Heart left ventricle (tissue), 16 donors: ENCODE results near the gene LIN28B. TPM values are rescaled to one million over a fixed set of nuclear protein-coding genes. Genes with fewer than 3 reads are reported as not detected.

Source experiments
- ATAC-seq, 4 donors: fragments of 200-7000 bp; cut with Tn5 transposase; one replicate each; pipeline ENCODE4 v1.9.1; 2020 to 2022; ENCODE audit warnings: moderate library complexity in 4 of 4, mild to moderate bottlenecking in 3 of 4, moderate number of reproducible peaks in 1 of 4
- DNase-seq, 5 donors: peaks; one replicate each; pipeline ENCODE4 v3.0.0-alpha.2; 2020
- H3K27ac ChIP-seq, 12 donors: fragments of 200-600 bp; sonication (generic) in 4 of 12; one replicate each; pipeline versions ENCODE4 v1.5.0 to v1.8.0; 2016 to 2022; ENCODE audit warnings: mild to moderate bottlenecking in 2 of 12
- H3K27me3 ChIP-seq, 9 donors: fragments of 200-600 bp; sonication (generic) in 2 of 9; one replicate each; pipeline versions ENCODE4 v1.5.1 to v1.8.0; 2016 to 2022; ENCODE audit warnings: mild to moderate bottlenecking in 3 of 9
- H3K36me3 ChIP-seq, 9 donors: fragments of 200-600 bp; sonication (generic) in 2 of 9; one replicate each; pipeline versions ENCODE4 v1.5.0 to v1.8.0; 2018 to 2022; ENCODE audit warnings: mild to moderate bottlenecking in 2 of 9
- H3K4me1 ChIP-seq, 12 donors: fragments of 200-600 bp; sonication (generic) in 4 of 12; one replicate each; pipeline versions ENCODE4 v1.5.0 to v1.8.0; 2016 to 2022; ENCODE audit warnings: mild to moderate bottlenecking in 3 of 12
- H3K4me3 ChIP-seq, 12 donors: fragments of 200-600 bp; sonication (generic) in 4 of 12; one replicate each; pipeline versions ENCODE4 v1.5.0 to v1.8.0; 2017 to 2022; ENCODE audit warnings: mild to moderate bottlenecking in 9 of 12, moderate library complexity in 4 of 12
- H3K9me3 ChIP-seq, 12 donors: fragments of 200-600 bp; sonication (generic) in 4 of 12; one replicate each; pipeline versions ENCODE4 v1.5.0 to v1.8.0; 2016 to 2022; ENCODE audit warnings: mild to moderate bottlenecking in 1 of 12
- POLR2A ChIP-seq, 2 donors: fragments of 450-650 bp; IDR thresholded peaks; one replicate each; pipeline ENCODE4 v1.6.1; 2017; ENCODE audit warnings: antibody characterized with exemption in 2 of 2, mild to moderate bottlenecking in 2 of 2, moderate library complexity in 2 of 2
- WGBS, 4 donors: extraction: QIAGEN DNeasy Blood & Tissue Kit in 2 of 4; methylation state at CpG; one replicate each; pipeline versions ENCODE4 v1.1.5 to v1.1.7; 2013 to 2018; 5-methylcytosine and 5-hydroxymethylcytosine counted together
- intact Hi-C, 10 donors: fragments of 100-400 bp; cut with DNase I; formaldehyde crosslinking; loops; one replicate each; pipeline versions ENCODE4 v1.11.1 to v1.14.2; 2022
- polyA plus RNA-seq, 2 donors: library from polyadenylated mRNA; stranded (reverse); fragments of 200-250 nt; gene quantifications; one replicate each; pipeline ENCODE4 v1.2.3, GENCODE V29; 2013
- total RNA-seq, 9 donors: library from RNA; depleted of rRNA in 2 of 9; stranded (reverse); fragments of >200 nt in 2 of 9; fragmentation: NEBNext Ultra II Directional in 3 of 9; extraction: Animal tissue kit (Norgen Biotek cat#: 25700) in 3 of 9; gene quantifications; one replicate each; pipeline versions ENCODE4 v1.1.0 to v1.2.4, GENCODE V29; 2016 to 2023
- TF ChIP-seq, protein P1 (sequence below), 12 donors: fragments of 200-600 bp; sonication (generic) in 4 of 12; IDR thresholded peaks; one replicate each; pipeline versions ENCODE4 v1.5.0 to v1.8.0; 2018 to 2022; ENCODE audit warnings: antibody characterized with exemption in 12 of 12, mild to moderate bottlenecking in 5 of 12
- donor health status: ischemic (EF 13 %, LVEDD 7.1; RV severe dilation, severe dysfunction).
- donor health status: healthy with polysubstance abuse.
- donor health status: DM: no; HTN: yes; CAD: no.
- donor health status: DM: no; HTN: no; CAD: no.
- donor health status: ischemic (EF 25% LVEDD 6.9; RV normal size, moderate dysfunction).
- donor health status: ischemic (EF 25% LVEDD 5.7; RV mildly dilated, moderate dysfunction).
- donor health status: healthy.
- donor health status: DM: yes; HTN: yes; CAD: no.
- donor health status: ischemic (EF 35%, LVEDD 5.7; RV mildly dilated, moderate dysfunction).
- donor health status: nonischemic (EF 11% LVEDD 7.7; RV severe dilation, severe dysfunction).
- donor health status: DM: yes; HTN: yes; CAD: no.
- donor health status: PGD.
- donor health status: ischemic (EF 29% LVEDD 5.4; RV normal size, mild dysfunction).
- donor health status: nonischemic (EF 23%, LVEDD 6.1; RV moderate dilation, normal function).

The LIN28B gene
- total and polyA plus RNA-seq, 11 donors: not detected

DNA sequence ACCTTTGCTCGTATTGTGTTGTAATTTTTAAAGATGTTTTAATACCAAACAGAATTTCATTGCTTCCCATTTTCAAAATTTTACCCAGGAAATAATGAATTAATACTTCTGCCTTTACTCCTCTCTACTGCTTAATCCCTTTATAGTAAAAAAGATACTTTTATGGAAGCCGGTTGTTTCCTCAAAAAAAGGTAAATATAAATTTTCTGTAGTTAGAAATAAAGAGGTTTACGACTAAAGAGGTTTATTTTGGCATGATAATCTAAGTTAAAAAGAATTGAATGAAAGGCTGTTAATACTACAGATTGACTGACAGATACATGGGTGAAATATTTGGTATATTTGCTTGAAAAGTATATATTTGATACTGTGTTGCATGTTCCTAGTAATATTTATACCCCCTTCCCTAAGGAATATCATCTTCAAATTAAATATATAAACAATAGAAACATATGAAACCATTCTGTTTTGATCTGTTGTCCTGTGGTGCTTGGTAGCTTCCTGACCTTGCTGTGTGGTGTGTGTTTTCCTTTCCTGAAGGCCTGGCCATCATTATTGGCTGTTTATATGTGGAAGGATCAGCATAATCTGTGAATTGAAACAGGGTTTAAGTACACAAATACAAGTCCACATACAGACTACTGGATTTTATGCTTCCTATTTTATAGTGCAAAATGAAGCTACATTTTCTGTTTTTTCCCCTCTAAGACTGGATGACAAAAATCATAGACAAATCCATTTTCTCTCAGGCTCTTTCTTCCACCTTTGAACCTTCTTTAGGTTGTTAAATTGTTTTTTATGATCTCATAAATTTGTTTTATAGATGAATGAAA lies 2.3 kb downstream of the LIN28B start:
- TF ChIP-seq, protein P1, sequence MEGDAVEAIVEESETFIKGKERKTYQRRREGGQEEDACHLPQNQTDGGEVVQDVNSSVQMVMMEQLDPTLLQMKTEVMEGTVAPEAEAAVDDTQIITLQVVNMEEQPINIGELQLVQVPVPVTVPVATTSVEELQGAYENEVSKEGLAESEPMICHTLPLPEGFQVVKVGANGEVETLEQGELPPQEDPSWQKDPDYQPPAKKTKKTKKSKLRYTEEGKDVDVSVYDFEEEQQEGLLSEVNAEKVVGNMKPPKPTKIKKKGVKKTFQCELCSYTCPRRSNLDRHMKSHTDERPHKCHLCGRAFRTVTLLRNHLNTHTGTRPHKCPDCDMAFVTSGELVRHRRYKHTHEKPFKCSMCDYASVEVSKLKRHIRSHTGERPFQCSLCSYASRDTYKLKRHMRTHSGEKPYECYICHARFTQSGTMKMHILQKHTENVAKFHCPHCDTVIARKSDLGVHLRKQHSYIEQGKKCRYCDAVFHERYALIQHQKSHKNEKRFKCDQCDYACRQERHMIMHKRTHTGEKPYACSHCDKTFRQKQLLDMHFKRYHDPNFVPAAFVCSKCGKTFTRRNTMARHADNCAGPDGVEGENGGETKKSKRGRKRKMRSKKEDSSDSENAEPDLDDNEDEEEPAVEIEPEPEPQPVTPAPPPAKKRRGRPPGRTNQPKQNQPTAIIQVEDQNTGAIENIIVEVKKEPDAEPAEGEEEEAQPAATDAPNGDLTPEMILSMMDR (IDR thresholded peaks at IDR 0.05): no peak
- no peak for TF ChIP-seq POLR2A (IDR thresholded peaks at IDR 0.05)
- intact Hi-C loops: no loop called here
- H3K4me3 ChIP-seq: no peak overlapping the region
- ATAC-seq: no peak
- peaks cover 0 to 4% (median 0%) of the 10 kb centered on the region in 12 donors for H3K4me1 ChIP-seq
- H3K9me3 ChIP-seq: no peaks in the 10 kb centered on the region
- 29 to 38% (median 32%) methylated on average over 3 of the region's 3 CpGs for WGBS, 4 donors
- peaks cover 16 to 80% (median 61%) of the 10 kb centered on the region in 9 donors for H3K27me3 ChIP-seq
- H3K27ac ChIP-seq: no peak overlapping the region
- DNase-seq: no peak
- no peaks in the 10 kb centered on the region for H3K36me3 ChIP-seq

DNA sequence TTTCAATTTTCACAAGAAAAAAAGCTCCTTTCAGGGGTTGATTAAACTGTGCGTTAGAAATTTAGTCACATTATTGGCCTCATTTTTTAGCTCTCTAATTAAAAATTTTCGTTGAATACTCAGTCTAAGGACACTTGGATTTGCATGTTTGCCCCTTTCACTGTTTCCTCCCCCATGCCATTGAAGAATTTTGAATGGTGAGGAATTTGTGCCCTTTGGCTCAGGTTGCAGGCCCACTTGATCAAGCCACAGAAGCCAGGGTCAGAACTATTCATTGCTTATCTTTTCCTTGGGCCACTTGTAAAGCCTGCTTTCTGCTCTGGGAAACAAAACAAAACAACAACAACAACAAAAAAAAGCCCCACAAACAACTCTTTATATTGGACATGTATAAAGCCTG lies 12.2 kb downstream of the LIN28B start:
- ATAC-seq: no peak
- TF ChIP-seq, protein P1 (IDR thresholded peaks at IDR 0.05): no peak
- TF ChIP-seq POLR2A (IDR thresholded peaks at IDR 0.05): no peak
- no peaks in the 10 kb centered on the region for H3K4me1 ChIP-seq
- H3K27ac ChIP-seq: no peak overlapping the region
- H3K27me3 ChIP-seq: peaks cover 0 to 8% (median 0%) of the 10 kb centered on the region in 9 donors
- no peak overlapping the region for H3K4me3 ChIP-seq
- H3K36me3 ChIP-seq: no peaks in the 10 kb centered on the region
- no peaks in the 10 kb centered on the region for H3K9me3 ChIP-seq
- 49 to 58% (median 55%) methylated on average over 2 of the region's 2 CpGs for WGBS, 4 donors
- intact Hi-C loops: no loop called here
- no peak for DNase-seq

DNA sequence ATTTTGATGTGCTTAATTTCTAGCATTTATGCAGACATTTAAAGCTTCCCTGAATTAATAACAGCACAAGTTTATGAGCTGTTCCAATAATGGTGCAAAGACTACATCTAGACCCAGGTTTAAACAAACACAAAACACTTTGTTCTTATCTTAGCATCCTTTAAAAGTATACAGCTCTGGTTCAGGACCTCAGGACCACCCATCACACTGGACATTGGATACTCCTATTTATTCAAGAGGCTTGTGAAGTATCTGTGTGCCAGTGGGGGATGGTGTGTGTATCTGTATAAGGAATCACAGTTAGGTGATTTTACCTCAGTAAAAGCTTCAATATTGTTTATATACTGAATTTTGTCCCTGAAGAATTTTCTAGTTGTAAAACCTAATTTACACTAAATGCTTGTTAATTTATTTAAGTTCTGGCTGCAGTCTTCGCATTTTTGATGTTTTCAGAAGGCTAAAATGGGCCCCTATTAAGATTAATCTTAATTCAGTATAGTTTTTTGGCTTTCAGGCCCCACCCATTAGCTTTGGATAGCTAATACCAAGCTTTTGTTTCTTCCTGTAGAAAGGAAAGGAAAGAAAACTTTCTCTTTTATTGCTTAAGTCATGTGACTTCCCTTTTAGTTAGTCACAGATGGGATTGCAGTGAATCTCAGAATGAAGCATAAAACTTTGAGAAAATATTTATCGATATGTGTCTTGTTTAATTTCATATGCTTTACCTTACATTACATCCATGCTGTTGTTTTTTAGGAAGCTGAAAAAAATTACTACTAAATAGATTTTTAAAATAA lies 13.1 kb downstream of the LIN28B start:
- WGBS, 4 donors: 83 to 88% (median 86%) methylated on average over 2 of the region's 2 CpGs
- no peak overlapping the region for H3K27ac ChIP-seq
- no peak overlapping the region for H3K4me3 ChIP-seq
- no peaks in the 10 kb centered on the region for H3K9me3 ChIP-seq
- no peak for TF ChIP-seq POLR2A (IDR thresholded peaks at IDR 0.05)
- TF ChIP-seq, protein P1 (IDR thresholded peaks at IDR 0.05): no peak
- no peaks in the 10 kb centered on the region for H3K4me1 ChIP-seq
- intact Hi-C loops: no loop called here
- peaks cover 0 to 8% (median 0%) of the 10 kb centered on the region in 9 donors for H3K27me3 ChIP-seq
- ATAC-seq (no peak), DNase-seq (no peak)
- H3K36me3 ChIP-seq: no peaks in the 10 kb centered on the region

DNA sequence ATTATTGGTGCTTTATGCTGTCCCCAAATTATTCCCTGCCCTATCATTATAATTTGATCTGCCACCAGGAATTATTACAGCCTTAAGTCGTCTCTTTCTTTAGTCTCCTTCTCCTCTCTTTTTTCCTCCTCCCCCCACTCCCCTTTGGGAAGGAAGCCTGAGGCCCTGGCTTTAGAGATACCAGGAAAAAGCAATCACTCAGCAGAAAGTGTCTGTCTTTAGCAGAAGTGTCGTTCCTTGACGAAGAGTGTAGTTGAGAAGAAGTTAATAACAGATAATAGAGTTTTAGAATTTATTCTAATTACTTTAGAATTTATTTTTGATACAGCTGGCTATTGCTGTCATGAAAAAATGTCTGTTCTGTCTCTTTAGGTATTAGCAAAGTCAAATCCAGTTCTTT lies 16.5 kb downstream of the LIN28B start:
- intact Hi-C loops: no loop called here
- Histone ChIP-seq H3K4me3 (no peak overlapping the region), H3K27me3 (peaks cover 0 to 10% (median 0%) of the 10 kb centered on the region in 9 donors), H3K4me1 (no peaks in the 10 kb centered on the region), H3K36me3 (no peaks in the 10 kb centered on the region), H3K27ac (no peak overlapping the region), H3K9me3 (no peaks in the 10 kb centered on the region)
- DNase-seq: no peak
- TF ChIP-seq, protein P1 (IDR thresholded peaks at IDR 0.05): no peak
- no peak for TF ChIP-seq POLR2A (IDR thresholded peaks at IDR 0.05)
- ATAC-seq: no peak
- WGBS, 4 donors: 14 to 20% (median 17%) methylated on average over 3 of the region's 3 CpGs
